ENCODE results near the gene DCDC1. TPM values are rescaled to one million over a fixed set of nuclear protein-coding genes. Genes with fewer than 3 reads are reported as not detected.
"Not testable (repeated sequence)": the region's sequence is repeated elsewhere in the genome, so short reads cannot be mapped to it uniquely, and the experiment has no call there.

DCDC1 gene
- total RNA-seq, 1 donor from 2014 or later = 1.6 TPM

DNA sequence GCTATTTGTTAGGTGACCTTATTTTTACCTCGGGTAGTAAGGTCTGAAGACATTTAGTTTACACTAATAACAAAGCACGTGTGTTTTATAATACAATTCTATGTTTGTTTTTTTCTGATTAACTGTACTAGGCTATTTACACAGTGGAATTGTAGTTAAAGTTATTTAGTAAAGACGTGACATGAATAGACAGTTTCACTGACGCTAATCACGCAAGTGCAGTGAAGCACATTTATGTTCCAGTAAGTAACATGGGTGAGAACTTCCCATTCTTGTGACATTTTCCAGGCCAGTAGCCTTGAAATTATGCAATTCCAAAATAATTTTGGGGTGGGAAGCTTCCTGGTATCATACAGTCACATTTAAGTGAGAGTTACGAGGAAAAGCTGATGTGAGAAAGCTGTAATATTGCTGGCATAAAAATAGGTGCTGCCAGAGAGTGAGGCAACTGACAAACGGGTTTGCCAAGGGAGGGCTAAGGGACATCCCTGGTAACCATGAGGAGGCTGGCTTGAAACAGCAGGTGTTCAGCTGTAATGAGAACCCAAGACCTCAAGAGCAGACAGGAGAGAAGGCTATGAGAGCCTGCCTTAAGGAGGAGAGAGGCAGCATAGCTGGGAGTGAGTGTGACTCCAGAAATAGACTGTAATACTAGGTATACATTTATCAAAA, 378.8 kb downstream of the DCDC1 start:
- no peak for DNase-seq (ENCODE audit: low spot score)

DNA sequence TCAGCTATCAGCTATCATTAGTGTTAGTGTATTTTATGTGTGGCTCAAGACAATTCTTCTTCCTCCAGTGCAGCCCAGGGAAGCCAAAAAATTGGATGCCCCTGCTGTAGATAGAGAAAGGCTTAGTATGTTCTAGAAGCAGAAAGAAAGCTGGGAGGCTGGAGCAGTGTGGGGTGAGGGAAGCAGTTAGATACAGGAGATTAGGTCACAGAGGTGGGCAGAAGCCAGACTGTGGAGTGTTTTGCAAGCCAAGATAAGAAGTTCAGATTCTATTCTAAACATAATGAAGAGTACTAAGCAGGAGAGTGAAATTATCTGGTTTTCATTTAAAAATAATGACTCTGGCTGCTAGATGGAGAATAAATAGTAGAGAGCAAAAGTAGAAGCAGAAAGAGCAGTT, 381.7 kb downstream of the DCDC1 start:
- DNase-seq (ENCODE audit: low spot score) = no peak

DNA sequence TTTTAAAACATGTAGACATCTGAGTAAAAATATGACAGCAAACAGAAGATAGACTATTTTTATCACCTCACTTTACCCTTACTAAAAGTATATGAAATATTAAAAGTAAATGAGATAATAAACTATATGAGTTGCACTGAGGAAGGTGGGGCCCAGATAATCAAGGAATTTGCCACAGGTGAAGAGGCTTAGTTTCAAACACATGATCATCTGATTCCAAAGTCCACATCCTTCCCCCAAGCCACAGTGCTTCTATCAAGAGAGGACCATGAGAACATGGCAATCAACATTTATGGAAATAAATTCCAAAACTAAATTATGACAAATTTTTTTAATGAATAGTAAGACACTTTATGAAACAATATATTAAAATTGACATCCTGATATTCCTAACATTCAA, 384.0 kb downstream of the DCDC1 start:
- DNase-seq (ENCODE audit: low spot score) = no peak

DNA sequence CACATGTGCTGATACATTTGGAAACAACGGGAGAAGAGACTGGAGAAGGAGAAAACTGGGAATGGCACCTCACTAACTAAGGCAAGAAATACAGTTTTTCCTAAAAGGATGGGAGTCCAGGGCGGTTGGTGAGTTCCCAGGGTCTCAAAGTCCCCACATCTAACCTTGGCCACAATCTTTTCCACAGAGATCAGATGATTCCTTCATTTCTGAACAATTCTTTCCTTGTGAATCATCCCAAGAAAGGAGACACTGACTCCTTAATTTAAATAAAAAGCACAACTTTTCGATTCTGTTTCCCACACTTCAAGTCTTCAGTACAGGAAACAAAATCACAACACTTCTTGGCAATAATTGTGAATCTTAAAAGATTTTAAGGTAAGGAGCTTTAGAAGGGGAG, 384.7 kb downstream of the DCDC1 start:
- no peak for DNase-seq (ENCODE audit: low spot score)

DNA sequence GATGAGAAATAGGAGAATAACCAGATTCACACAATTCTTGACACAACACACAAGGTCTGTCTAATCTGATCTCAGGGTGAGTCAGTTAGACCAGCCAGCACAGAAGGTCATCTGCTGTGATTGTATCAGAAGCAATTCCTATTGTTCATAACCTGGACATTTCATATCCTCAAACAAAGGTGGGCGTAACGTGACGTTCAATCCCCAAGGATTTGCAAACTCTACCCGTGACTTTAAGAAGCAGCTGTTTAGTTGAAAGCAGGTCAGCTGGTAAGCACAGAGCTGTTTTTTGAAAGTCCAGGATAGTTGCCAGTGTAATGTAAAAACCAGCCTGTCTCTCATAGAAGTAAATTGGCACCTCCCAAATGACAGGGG, 385.1 kb downstream of the DCDC1 start:
- no peak for DNase-seq (ENCODE audit: low spot score)

DNA sequence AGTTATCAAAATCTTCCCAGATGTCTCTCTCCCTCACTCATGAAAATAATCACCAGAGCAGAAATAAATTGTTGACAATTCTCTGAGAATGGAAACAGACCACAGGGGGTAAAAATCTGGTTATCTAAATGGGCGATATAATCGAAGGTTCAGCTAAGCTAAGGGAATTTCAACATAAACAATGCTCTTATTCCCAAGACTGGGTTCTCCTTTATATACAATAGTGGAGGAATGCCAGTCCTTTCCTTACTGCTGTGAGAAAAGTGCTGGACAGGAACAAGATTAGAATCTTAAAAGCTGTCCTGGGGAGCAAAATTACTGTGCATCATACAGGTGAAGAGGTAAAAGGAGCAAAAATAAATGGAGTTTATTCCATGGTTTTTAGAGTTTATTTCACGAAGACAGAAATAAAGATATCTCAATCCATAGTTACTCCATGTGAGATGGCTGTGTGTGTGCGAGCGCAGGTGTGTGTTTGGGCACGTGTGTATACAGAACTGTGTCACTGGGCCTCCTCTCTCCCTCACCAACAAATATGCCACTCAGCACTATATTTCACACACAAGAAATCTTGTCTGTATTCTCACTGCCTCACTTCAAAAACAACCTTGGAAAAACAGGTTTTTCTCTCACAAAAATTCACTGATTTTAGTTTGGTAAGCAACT, 385.6 kb downstream of the DCDC1 start:
- DNase-seq (ENCODE audit: low spot score) = no peak

DNA sequence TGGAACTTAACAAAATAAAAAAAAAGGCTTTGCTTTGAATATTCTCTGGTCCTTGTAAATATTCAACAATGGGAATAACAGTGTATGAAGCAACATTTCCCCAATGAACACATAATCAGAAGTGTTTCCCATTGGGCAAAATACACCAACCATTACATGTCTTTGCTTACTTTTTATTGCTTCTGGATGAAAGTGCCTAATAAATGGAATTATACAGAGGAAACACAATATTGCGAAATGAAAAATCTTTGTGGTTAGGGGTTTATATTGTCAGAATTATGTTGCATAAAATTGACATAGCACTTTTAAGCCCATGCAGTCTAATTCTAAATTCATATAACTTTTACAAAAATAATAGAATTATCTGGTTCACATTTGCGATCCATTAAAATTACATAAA, 386.4 kb downstream of the DCDC1 start:
- no peak for DNase-seq (ENCODE audit: low spot score)

DNA sequence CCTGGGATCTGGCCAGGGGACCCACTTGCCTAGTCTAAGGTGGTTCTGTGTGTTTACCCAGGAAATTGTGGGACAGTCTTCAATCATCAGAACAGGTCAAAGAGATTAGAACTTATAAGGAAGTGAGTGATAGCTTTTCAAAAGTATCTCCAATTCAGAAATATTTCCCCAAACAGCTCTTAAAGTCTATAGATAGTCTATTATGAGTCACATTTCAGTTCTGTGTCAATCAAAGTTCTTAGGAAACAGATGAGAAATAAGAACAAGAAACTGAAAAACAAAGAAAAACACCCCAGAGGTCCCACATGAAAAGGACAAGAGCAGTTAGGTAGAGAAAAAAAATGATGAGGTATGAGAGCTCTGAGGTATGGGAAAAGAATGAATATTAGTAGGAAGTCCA, 402.0 kb downstream of the DCDC1 start:
- no peak for DNase-seq (ENCODE audit: low spot score)

DNA sequence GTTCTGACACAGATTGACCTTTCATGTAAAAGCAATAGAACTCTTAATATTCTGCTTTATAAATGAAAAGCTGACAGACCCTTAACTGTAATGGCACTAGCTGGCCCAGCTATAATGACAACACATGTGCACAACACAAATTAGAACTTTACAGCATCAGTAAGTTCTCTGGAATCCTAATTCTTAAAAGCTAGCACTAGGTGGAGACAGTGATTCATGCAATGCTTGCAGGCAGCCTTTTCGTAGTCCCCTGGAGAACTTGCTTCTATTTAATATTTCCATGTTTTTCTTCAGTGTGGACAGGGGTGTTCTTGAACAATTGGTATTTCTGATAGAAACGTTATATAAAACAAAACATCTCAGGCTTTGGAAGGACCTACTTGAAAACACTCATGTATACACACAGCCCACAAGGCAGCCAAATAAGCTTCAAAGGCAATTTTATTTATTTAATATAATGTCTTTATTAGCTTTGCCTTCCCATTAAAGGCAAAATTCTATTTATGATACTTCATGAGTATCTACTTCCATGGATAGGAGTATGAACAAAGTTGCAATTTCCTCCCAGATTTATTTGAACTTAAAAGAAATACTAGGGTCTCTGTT, 409.0 kb downstream of the DCDC1 start:
- DNase-seq (ENCODE audit: low spot score) = no peak

DNA sequence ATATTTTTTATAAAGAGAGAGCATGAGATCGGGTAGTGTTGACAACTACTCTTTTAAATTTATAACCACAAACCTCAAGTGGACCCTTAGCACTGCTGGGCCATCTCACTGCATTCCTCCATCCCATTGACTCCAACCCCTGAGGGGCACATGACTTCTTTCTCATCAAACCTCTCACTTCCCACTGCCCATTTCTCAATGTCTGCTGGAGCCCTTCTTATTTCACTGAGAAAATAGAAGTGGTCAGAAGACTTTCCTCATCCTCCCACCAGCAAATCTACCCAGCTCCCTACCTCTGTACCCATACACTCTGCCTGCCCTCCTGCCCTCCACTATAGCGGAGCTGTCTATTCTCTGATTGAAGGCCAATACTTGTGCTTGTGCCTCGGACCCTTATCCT, 412.8 kb downstream of the DCDC1 start:
- no peak for DNase-seq (ENCODE audit: low spot score)

DNA sequence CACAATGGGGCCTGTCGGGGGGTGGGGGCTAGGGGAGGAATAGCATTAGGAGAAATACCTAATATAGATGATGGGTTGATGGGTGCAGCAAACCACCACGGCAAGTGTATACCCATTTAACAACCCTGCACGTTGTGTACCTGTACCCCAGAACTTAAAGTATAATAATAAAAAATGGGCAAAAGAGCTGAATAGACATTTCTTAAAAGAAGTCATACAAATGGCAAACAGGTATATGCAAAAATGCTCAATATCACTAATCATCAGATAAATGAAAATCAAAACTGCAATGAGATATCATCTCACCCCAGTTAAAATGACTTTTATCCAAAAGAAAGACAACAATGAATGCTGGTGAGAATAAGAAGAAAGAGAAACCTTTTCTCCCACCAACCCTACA, 419.7 kb downstream of the DCDC1 start:
- DNase-seq (ENCODE audit: low spot score) = no peak

DNA sequence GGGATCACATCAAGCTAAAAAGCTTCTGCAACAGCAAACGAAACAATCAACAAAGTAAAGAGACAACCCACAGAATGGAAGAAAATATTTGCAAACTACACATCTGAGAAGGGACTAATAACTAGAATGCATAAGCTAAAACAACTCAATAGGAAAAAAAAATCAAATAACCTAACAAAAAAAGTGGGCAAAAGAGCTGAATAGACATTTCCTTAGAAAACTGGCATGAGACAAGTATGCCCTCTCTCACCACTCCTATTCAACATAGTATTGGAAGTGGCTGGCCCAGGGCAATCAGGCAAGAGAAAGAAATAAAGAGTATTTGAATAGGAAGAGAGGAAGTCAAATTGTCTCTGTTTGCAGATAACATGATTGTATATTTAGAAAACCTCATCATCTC, 421.8 kb downstream of the DCDC1 start:
- not testable (repeated sequence) for DNase-seq (ENCODE audit: low spot score)

DNA sequence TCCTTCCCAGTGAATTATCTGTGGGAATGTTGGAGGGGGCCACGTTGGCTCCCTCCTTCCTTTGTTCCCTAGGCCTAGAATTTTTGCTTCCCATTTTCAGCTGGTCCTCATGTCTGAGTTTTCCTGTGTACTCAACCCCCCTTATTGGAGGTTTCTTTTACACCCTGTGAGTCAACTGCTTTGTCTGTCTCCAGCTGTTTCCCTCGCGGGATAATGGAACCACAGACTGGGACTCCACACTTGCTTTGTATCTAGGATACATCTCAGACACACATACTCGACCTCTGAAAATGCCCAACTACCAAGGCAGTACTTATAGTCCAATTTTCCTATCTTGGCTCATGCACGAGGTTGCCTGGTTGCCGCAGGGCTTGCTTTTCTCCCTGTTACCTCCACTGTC, 430.7 kb downstream of the DCDC1 start:
- DNase-seq (ENCODE audit: low spot score) = no peak

DNA sequence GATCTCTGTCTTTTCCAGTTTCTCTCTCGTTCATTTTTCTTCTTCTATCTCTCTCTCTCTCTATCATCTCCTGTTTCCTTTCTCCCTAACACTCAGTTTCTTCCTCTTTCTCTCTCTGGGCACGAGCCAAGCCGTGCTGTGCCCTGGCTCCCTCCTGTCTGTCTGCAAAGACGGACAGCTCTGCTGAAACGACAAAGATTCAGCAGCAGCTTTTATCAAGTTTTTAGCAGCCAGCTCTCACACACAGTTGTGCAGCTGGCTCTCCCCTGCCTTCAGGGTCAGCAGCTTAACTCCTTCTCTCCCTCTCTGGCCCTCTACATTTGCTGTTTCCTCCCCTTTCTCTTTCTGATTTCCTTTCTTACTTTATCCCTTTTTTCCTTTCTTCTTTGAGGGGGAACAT, 431.4 kb downstream of the DCDC1 start:
- DNase-seq (ENCODE audit: low spot score) = no peak

DNA sequence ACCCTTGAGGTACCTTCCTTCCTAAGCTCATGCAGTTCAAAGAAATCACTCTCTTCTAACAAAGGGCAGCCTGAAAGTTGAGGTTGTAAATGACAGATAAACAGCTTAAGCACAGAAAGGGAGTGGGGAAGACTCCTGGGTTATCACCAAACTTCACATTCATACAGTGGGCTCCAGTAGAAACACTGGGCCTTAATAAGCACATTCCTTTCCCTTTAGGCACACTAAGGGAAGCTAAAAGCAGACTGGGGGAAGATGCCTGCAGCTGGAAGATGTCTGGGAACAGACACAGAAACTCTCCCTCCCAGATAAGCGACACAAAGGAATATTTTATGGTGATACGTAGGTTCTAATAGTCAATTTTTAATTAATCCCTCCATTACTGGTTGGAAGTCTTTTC, 433.0 kb downstream of the DCDC1 start:
- DNase-seq (ENCODE audit: low spot score) = no peak

DNA sequence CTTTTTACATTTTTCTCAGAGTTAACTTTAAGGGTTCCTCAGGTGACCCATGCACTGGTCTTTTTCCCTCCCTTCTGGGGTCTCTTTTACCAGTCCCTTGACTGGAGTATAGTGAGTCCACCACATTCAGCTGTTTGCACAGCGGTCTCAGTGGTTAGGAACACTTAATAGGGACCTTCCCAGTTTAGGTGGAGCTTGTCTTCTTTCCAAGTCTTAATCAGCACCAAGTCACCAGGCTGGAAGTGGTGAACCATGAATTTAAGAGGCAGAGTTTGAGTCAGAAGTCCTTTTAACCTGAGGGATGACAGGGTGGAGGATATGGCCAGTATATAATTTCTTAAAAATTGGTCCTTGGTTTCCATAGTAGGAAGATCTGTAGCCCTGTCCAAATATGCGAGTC, 433.7 kb downstream of the DCDC1 start:
- DNase-seq (ENCODE audit: low spot score) = no peak

DNA sequence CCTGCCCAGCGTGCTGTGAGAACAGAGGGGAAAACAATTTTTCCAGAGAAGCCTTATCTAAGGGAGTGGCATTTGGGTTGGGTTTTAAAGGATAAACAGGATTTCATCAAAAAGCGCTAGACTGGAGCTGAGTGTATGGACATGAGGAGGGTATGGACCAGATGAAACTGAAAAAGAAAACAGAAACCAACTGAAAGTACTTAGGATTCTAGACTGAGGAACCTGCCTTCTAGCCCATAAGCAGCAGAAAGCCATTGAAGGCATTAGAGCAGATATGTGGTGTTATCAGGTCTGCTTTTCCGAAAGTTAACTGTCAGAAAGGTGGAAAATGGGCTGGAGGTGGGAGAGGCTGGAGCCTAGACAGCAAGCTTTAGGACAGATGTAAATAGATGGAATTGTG, 443.4 kb downstream of the DCDC1 start:
- DNase-seq (ENCODE audit: low spot score) = no peak

DNA sequence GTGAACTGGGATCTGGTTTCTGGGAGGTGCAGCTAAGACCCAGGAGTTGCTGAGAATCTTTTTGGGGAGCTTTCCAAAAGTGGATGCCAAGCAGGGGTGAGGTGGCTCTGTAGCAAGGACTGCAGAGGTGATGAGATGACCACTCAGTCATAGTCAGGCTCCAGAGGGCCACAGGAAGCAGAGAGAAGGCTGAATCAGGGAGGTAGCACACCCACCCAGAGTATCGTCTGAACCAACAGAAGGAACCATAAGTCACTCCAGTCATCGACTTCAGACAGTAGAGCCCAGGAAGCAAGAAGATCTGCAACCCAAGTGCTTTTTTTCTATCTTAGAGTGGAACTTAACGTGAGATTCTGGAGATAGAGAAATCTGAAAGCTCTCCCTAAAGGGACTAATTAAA, 447.7 kb downstream of the DCDC1 start:
- DNase-seq (ENCODE audit: low spot score) = no peak

DNA sequence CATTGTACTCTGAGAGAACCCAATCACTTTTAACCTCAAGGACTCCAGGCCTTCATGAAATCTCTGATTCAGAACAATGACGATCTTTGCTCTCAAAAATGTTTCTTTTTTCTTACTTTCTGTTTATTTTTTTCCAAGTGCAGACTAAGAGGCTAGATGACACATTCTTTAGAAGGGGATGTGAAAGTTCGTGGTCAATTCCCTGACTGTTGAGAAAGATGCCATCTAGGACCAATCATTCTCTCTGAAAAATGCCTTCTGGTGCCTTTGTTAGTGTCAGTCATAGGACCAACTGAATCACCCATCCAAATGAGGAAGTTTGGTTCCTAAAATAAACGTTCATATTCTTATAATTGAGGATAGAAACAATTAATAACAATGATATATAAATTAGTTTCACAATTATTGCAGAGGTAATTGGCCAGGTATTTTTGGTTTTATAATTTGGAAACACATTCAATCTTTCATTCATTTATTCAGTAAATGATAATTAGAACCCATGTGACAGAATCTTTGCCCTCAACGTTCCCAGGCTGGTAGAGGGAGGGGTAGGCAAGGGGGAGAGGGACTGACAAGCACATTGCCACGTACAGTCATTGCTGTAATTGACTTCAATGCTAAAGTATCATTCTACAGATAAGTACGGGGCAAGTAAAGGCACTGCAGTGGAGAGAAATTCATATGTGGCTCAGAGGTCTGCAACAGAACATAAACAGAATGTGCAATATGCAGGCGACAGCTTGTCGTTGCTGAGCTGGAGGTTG, 450.0 kb downstream of the DCDC1 start:
- no peak for DNase-seq (ENCODE audit: low spot score)

DNA sequence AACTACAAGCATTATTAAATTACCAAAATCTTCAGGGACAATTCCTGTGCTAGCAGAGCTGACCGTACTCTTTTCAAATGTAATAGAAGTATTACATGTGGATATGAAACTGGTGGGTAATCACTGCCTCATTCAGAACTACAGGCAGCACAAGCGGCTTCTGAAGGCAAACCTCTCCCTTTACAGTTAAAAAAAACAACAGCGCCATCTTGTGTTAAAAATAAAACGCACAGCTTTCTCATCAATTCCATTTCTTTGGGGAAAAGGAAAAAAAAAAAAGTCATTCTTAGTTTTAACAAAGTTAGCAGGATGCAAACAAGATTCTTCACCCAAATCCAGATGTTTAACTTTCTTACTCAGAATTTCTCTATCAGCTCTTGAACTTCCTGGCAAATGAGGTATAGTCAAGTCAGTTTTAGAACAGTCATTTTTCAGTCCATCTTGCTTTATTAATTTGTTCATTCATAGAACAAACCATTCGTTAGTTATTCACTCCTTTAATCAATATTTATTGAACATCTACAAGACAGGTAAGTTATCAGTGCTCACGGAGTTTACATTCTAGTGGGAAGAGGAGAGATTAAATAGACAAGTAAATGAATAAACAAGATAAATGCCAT, 451.6 kb downstream of the DCDC1 start:
- no peak for DNase-seq (ENCODE audit: low spot score)

DNA sequence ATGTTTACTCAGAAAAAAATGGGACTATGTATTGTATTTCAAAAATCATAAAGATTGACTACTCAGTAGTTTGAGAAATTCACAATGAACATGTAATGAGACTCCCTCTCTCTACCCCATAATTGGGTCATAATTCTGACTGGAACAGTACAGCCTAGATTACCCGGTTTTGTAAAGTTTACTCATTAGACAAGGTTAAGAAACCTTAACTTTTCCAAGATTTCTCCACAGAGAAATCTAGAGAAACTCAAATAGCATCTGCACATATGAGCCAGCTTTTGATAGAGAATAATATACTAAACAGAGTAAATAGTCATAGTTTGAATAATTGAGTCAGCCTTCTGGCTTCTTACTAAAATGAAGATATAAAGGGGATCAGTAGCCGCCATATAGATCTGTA, 452.3 kb downstream of the DCDC1 start:
- DNase-seq (ENCODE audit: low spot score) = no peak

DNA sequence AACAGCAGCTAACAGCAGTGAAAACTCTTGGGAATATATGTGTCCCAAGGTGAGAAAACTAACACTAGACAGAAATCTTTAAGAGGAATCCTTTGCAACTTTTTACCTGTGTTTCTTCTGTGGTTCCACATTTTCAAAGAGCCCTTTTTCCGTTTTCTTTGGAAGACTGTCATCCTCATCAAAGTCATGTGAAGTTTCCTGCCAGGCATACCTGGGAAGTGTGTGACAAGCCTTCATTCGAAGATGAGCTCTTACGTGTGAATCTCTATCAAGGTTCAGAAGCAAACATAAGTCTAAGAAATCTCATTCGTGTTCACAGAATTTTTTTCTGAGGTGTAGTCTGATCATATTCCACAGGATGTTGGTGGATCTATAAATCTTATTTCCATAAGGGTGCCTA, 452.8 kb downstream of the DCDC1 start:
- DNase-seq (ENCODE audit: low spot score) = no peak
